NOMO-1 treated with dmso at 0.1 percent for 144 hours (cell line): ENCODE data around the gene EFCAB11.
"Not testable (repeated sequence)": the region's sequence is repeated elsewhere in the genome, so short reads cannot be mapped to it uniquely, and the experiment has no call there.

Experiments
- DNase-seq: peaks from one replicate; lab custom pipeline; 2025; ENCODE audit not compliant: unreplicated experiment; lab: John Stamatoyannopoulos, UW

The EFCAB11 gene

DNA sequence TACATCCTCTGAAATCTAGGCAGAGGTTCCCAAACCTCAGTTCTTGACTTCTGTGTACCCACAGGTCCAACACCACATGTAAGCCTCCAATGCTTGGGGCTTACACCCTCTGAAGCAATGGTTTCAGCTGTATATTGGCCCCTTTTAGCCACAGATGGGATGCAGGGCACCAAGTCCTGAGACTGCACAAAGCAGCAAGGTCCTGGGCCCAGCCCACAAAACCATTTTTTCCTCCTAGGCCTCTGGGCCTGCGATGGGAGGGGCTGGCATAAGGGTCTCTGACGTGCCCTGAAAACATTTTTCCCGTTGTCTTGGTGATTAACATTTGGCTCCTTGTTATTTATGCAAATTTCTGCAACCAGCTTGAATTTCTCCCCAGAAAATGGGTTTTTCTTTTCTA is 80.4 kb downstream of the EFCAB11 start:
- not testable (repeated sequence) for DNase-seq

GRCh38 chr14:89870316-89870715 is 84.2 kb downstream of the EFCAB11 start:
- DNase-seq = no peak

DNA sequence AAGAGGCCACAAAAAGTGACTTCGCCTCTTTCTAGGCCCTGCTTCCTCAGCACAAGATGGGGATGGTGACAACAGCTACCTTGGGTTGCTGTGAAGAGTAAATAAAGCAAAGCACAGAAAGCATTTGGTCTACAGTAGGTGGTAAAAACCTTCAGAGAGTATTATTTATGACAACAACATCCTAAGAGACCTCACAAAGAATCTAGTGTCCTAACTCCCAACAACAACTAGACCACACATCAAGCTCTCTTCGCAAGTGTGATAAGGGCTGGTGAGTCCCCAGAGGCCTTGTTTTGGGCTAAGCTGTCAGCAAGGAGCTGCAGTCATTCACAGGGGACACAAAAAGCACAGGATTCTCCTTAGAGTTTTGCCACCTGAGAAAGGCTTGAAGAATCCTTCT is 84.9 kb downstream of the EFCAB11 start:
- DNase-seq = no peak

GRCh38 chr14:89866458-89866857 is 88.1 kb downstream of the EFCAB11 start:
- no peak for DNase-seq

GRCh38 chr14:89865153-89865552 is 89.4 kb downstream of the EFCAB11 start:
- no peak for DNase-seq

GRCh38 chr14:89862856-89863255 is 91.7 kb downstream of the EFCAB11 start:
- no peak for DNase-seq

DNA sequence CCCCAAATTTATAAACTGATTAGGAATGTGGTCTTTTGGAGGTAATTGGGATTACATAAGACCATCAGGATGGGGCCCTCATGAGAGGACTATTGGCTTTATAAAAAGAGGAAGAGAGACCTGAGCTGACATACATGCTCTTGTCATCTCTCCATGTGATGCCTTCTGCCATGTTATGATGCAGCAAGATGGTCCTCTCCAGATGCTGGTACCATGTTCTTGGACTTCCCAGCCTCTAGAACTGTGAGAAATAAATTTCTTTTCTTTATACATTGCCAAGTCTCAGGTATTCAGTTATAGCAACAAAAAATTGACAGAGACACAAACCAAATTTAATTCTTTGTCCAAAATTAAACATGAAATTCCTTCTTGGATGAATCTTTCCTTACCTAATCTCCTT is 92.9 kb downstream of the EFCAB11 start:
- DNase-seq = no peak

DNA sequence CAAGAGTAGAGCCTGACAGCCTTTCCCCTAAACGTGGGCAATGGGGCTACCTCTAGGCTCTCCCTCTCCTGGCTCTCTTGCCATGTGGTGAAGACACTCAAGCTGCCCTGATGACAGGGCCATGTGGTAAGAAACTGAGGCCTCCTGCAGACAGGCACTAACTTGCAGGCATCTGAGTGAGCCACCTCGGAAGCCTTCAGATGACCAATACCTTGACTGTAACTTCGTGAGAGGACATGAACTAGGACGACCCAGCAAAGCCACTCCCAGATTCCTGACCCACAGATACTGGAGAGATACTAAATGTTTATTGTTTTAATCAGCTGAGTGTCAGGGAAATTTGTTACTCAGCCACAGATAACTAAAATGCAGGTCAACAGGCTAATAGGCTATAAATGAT is 96.4 kb downstream of the EFCAB11 start:
- DNase-seq = no peak

DNA sequence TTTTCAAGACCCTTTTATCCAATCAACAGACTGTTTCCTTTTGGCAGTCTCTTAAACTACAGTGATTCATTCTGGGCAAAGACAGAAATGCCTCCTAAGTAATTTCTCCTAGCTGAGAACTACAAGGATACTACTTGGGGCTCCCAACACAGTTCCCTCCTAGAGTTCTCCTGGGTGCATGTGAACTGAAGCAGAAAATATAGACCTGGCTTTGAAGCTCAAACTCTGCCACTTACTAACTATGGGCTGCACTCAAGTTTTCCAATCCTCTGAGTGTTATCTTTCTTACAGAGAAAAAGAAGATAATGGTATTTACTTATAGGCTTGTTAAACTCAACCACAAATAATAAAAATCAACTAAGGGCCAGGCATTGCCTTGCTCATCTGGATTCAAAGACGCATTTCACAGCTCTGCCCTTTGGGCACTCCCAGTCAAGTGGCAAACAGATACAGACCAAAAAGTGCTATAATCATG is 97.6 kb downstream of the EFCAB11 start:
- DNase-seq = no peak

DNA sequence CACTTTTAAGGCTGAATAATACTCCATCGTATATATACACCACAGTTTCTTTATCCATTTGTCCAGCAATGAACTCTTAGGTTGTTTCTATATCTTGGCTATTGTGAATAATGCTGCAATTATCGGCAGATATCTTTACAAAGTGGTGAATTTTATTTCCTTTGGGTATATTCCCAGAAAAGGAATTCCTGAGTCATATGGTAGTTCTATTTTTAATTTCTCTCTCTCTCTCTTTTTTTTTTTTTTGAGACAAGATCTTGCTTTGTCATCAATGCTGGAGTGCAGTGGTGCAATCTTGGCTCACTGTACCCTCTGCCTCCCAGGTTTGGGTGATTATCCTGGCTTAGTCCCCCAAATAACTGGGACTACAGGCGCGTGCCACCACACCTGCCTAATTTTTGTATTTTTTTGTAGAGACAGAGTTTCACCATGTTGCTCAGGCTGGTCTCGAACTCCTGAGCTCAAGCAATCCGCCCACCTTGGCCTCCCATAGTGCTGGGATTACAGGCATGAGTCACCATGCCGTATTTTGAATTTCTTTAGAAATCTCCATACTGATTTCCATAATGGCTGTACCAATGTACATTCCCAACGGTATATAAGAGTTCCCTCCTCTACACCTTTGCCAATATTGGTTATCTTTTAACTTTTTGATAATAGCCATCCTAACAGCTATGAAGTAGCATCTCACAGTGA is 98.4 kb downstream of the EFCAB11 start:
- DNase-seq = no peak

GRCh38 chr14:89853936-89854693 is 100.4 kb downstream of the EFCAB11 start:
- no peak for DNase-seq

DNA sequence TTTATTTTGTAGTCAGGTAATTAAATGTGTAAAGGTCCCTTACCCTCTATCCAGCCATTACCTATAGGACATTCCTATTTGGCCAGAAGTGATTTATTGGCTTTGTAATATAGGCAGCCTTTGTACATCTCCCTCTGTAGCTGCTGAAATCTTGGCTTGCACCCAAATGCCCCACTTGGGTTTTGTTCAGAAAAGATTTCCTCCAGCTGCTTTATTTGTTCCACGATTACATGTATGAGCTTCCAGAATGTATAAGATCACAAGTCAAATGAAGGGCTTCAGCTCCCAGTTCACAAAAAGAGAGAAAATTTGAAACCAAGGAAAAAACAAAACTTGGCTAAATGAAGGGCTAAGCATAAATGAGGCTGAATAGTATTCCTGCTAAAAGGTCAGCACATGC is 103.4 kb downstream of the EFCAB11 start:
- DNase-seq = no peak

DNA sequence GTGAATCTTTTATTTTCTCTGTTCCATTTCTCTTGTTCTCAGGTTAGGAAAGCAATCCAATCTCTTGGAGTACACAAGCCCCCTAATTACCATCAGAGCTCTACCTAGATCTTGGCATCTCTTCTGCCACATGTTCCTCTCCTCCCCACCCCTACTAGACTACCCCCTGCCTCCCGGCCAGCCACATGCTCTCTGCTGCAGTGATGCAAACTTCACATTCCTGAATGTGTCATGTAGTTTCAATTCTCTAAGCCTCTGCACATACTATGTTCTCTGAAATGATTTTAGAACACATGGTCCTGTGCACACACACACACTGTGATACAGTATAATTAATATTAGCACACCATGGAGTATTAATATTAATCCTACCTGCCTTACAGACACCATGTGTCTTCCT is 104.6 kb downstream of the EFCAB11 start:
- DNase-seq = no peak

DNA sequence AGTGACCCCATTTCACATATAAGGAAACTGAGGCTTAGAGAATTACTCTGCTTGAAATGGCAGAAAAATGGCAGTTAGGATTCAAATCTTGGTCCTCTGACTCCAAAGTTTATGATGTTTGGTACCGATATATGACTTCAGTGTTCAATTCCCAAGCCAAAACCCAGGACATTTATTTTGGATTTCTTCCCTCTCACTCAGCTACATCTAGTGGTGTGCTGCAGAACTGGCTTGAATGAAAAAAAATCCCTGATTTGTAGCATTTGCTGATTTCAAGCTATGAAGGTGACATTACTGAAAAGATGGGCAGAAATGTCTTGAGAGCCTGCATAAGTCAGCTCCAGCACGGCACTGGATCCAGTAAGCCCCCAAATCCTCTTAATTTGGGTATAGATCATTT is 106.4 kb downstream of the EFCAB11 start:
- DNase-seq = no peak

DNA sequence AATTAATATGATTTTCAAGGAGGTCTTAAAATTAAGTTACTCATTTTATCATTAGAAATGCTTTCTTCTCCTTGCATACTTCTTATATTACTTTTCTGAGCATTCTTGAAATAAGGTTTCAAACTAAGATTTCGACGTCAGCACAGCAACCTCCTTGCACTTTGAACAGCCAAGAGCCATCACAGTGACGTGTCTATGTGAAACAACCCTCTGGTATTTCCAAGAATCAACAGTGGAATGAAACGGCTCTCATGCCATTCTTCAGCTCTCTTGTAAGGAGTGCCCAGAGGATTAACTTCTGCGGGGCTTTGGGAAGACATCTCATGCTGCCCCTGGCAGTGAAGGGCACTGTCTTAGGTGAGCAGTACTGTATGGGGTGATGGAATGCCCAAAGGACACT is 109.2 kb downstream of the EFCAB11 start:
- DNase-seq = no peak

DNA sequence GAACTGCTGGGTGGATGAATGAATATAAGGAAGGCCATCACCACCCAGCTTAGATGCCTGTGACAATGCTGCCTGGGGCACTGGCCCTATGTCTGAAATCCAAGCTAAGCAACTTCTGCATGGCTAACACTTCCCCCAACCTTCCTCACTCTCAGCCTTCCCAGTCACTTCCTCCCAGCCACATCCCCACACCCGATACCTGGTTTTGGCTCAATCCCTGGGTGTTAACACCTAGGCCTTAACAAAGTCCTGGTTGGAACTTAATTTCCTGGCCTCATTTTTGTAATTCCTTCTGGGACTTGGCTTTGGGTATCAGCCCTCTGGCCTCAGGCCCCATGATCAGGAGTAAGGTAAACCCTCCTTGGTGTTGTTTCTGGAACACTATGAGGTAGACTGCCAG is 110.0 kb downstream of the EFCAB11 start:
- no peak for DNase-seq

DNA sequence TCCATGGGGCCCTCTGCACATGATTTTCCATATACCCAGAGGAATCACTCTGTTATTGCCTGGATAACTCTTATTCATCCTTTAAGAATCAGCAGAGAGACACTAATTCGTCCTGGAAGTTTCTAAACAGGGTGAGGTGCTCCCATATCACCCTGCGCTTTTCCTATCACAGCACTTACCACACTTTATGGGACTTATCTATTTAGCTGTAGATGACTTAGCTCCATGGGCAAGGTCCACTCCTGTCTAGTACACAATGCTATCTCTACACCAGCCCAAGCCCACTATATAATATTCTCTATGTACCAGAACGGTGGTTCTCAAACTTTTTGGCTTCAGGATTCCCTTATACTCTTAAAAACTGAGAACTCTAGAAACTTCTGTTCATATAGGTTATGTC is 111.7 kb downstream of the EFCAB11 start:
- no peak for DNase-seq

DNA sequence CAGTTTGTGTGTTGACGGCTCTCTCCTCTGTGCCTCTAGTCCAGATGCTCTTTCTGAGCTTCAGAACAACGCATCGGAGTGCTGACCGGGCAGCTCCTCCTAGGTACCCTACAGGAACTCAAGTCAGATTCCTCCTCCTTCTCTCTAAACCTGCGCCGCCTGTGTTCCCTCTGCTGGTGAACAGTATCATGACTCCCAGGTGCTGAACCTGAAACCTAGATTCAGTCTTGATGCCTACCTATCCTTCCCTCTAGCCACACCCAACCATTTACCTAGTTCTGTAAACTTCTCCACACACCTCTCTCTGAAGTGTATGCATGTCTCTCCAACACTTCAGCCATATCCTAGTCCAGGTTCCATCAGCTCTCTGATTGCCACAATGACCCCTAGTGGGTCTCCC is 112.7 kb downstream of the EFCAB11 start:
- DNase-seq = no peak

DNA sequence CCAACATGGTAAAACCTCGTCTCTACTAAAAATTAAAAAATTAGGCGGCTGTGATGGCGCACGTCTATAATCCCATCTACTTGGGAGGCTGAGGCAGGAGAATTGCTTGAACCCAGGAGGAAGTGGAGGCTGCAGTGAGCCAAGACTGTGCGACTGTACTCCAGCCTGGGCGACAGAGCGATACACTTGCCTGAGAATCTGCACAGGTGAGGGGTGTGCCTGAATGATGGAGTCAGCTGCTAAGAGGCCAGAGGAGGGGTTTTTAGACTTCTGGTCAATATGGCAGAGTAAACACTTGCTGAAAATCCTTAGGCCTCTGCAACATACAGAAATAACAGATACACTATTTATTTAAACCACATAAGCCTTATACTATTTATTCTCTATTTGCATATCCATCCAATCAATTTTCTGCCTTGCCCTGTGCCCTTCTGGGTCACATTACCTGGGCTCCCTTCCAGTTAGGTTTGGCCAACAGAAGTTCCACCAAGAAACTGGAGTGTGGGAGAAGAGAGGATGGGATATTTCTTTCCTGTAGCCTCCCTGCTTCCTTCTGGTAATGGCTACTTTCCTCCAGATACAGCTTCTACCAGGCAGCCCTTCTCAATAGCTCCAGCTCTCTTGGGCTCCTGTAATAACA is 117.6 kb downstream of the EFCAB11 start:
- DNase-seq = no peak

DNA sequence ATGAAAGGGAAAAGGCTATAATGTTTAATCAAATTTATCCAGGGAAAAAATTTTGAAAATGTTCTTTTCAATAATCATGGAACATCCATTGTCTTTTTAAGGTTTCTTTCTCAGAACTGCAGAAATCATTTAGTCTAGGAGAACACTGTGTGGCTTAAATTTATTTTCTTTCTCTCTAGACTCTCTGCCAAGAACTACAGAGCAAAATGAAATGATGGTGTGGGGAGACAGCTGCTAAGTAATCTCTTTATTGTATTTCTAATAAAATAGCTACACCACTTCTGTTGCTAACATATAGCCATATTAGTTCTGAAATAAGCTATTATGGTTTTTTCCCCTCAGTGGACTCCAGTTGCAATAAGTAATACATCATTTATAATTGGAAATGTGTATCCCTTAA is 120.9 kb downstream of the EFCAB11 start:
- DNase-seq = no peak

DNA sequence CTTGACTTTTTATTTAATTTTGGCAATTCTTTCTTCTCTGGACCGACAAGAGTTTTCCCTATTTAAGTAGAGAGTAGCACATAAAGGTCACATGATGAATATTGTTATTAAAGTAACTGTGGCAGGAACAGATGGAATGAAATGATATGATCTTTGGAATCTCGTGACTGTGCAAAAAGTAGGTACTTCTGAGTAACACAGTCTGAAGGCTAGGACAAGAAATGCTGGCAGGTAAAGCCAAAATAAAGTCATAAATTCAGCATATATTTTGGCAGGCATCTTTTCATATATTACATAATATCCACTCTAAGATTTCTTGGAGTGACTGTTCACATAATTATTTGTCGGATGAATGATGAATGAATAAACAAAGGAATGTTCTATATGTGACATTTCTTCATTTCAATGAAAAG is 121.4 kb downstream of the EFCAB11 start:
- DNase-seq = no peak
